NOMO-1 treated with dmso at 0.1 percent for 144 hours (cell line): ENCODE measurements around the gene SLC35D1.
"Not testable (repeated sequence)": the region's sequence is repeated elsewhere in the genome, so short reads cannot be mapped to it uniquely, and the experiment has no call there.

Source experiments
- DNase-seq: peaks from one replicate; lab custom pipeline; 2025; ENCODE audit not compliant: unreplicated experiment; lab: John Stamatoyannopoulos, UW

The SLC35D1 gene

GRCh38 chr1:66993076-66993475 lies 60.9 kb downstream of the SLC35D1 start:
- DNase-seq, result no peak

GRCh38 chr1:66985835-66986234 lies 68.1 kb downstream of the SLC35D1 start:
- no peak for DNase-seq

DNA sequence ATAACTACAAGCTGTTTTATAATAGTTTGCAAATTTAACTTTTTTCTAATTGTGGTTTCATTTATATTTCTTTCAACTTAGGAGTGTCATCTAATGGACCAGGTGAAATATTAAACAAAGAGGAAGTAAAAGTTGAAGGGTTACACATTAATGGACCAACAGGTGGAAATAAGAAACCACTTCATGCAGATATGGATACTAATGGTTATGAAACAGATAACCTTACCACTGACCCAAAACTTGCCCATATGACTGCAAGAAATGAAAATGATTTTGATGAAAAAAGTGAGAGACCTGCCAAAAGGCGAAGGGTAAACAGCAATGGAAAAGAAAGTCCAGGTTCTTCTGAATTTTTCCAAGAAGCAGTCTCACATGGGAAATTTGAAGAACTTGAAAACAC lies 69.5 kb downstream of the SLC35D1 start:
- no peak for DNase-seq

- no peak for DNase-seq
These were observed 71.2 kb downstream of the SLC35D1 start for GRCh38 chr1:66982561-66983260.

GRCh38 chr1:66981679-66982078 lies 72.3 kb downstream of the SLC35D1 start:
- DNase-seq, result no peak

- no peak for DNase-seq
These were observed 73.1 kb downstream of the SLC35D1 start for GRCh38 chr1:66980745-66981367.

DNA sequence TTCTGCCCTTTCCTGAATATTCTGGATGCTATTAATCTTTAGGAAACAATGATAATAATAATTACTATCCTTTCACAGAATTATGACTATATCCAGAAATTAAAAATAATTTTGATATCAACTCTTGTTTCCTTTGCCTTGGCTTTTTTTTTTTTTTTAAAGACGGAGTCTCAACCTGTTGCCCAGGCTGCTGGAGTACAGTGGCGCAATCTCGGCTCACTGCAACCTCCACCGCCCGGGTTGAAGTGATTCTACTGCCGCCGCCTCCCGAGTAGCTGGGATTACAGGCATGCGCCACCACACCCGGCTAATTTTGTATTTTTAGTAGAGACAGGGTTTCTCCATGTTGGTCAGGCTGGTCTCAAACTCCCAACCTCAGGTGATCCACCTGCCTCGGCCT lies 74.3 kb downstream of the SLC35D1 start:
- not testable (repeated sequence) for DNase-seq

DNA sequence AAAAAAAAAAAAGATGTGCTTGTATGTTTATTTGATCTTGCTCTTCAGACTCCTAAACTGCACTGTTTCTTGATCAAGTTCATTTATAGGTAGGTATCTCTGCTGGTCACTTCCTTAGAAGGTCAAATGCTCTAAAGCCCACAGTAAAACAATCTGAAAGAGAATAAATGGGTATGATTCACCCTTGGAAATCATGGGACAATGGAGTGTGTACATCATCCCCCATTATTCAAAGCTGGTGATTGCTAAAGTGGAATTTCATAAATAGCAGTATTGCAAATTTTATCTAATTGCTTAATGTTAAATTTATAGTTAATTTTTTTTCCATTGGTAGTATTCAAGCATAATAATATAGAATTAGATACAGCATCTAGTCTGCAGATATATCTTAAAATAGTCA lies 75.7 kb downstream of the SLC35D1 start:
- DNase-seq, result no peak

DNA sequence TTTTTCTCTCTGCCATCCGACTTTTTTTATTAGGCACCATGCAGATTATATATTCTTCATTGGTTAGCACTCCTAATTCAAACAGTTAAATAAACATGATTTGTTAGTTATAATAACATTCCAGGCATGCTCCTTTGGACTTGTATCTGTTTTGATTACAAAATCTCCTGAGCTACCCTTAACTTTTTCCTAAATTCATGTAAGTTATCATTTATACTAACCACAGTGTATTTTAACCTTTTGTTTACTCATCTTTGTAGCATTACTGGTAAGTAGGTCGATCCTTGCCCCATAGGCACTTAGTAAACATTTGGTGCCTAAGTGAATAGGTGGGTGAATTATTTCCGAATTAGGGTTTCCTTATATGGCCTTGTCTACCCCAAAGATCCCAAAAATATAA lies 85.4 kb downstream of the SLC35D1 start:
- no peak for DNase-seq

GRCh38 chr1:66966188-66966873 lies 87.6 kb downstream of the SLC35D1 start:
- not testable (repeated sequence) for DNase-seq

DNA sequence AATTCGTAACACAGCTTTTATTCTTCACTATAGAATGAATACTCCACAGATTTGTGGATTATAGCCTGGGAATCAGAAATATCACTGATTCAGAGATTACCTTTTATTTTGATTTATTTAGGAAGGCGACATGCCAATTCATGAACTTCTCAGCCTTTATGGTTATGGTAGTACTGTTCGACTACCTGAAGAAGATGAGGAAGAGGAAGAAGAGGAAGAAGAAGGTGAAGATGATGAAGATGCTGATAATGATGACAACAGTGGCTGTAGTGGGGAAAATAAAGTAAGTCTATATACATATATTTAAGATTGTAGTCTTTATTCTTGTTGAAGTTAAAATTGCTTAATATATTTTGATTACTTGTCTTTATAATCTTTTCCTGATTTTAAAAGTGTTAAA lies 96.0 kb downstream of the SLC35D1 start:
- DNase-seq, result no peak

DNA sequence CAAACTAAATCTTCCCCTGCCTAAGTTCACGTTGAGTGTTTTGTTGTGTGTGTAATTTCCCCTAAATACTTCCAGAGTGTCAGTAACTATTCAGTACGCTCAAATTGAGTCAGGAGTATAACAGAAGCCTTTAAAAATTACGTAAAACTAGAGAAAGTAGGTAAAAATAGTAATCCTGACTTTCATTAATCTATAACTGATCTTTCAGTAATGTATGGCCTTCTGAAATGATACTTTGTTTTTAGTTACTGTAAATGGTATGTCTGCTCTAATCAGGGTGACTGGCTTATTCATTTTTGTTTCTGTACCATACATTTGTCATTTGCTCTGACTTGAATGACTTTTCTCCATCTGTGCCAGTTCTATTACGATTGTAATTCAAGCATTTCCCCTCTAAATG lies 99.7 kb downstream of the SLC35D1 start:
- no peak for DNase-seq

DNA sequence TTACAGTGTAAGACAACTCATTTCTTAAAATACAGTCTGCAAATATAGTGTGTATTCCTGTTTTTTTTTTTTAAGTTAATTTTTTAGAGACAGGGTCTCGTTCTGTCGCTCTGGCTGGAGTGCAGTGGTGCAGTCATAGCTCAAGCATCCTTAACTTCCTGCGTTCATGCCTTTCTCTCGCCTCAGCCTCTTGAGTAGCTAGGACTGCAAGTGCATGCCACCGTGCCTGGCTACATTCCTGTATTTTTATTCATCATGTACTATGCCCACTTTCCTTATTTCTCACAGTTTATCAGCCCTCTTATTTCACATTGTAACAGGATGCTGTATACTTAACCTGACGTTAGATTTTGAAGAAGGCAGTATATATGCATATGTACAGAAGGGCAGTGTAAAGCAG lies 102.4 kb downstream of the SLC35D1 start:
- DNase-seq, result no peak
